Measurements from ENCODE around the gene LSG1. TPM values are rescaled to one million over a fixed set of nuclear protein-coding genes. Genes with fewer than 3 reads are reported as not detected.
A peak's percentile ranks its signal among the peaks of the same experiment; 100 is the strongest.

LSG1 gene
- total and polyA plus RNA-seq, 2 donors from 2014 or later = 14.8 to 33.3 TPM

GRCh38 chr3:194621947-194622346, 50.0 kb downstream of the LSG1 start:
- TF ChIP-seq CTCF (IDR thresholded peaks at IDR 0.05; ENCODE audit: borderline replicate concordance, extremely low read depth, insufficient read depth) = no peak
- no peaks in the 10 kb centered on the region for H3K36me3 ChIP-seq (ENCODE audit: control insufficient read depth in 2 of 3, insufficient read depth in 3 of 3, low read length in 3 of 3)
- no peaks in the 10 kb centered on the region for H3K4me1 ChIP-seq (ENCODE audit: control insufficient read depth in 2 of 3, insufficient read depth in 2 of 3, low read depth in 1 of 3, low read length in 3 of 3)
- H3K9ac ChIP-seq (ENCODE audit: low read length in 3 of 3) = no peak overlapping the region
- intact Hi-C loops (cut with DNase I) = no loop called here
- H3K4me3 ChIP-seq (ENCODE audit: low read length in 3 of 3) = no peak overlapping the region
- no peaks in the 10 kb centered on the region for H3K9me3 ChIP-seq (ENCODE audit: control insufficient read depth in 2 of 3, insufficient read depth in 1 of 3, low read length in 3 of 3)
- no peak overlapping the region for H3K27ac ChIP-seq (ENCODE audit: low read depth in 2 of 2, low read length in 2 of 2)
- DNase-seq = peak in 1 of 5 donors; percentile 22
- no peaks in the 10 kb centered on the region for H3K27me3 ChIP-seq (ENCODE audit: control insufficient read depth, insufficient read depth, low read length)
- FAIRE-seq = no peak

GRCh38 chr3:194620196-194620595, 51.8 kb downstream of the LSG1 start:
- H3K4me3 ChIP-seq (ENCODE audit: low read length in 3 of 3) = no peak overlapping the region
- intact Hi-C loops (cut with DNase I) = no loop called here
- TF ChIP-seq CTCF (IDR thresholded peaks at IDR 0.05; ENCODE audit: borderline replicate concordance, extremely low read depth, insufficient read depth) = no peak
- no peaks in the 10 kb centered on the region for H3K4me1 ChIP-seq (ENCODE audit: control insufficient read depth in 2 of 3, insufficient read depth in 2 of 3, low read depth in 1 of 3, low read length in 3 of 3)
- no peaks in the 10 kb centered on the region for H3K27me3 ChIP-seq (ENCODE audit: control insufficient read depth, insufficient read depth, low read length)
- no peaks in the 10 kb centered on the region for H3K36me3 ChIP-seq (ENCODE audit: control insufficient read depth in 2 of 3, insufficient read depth in 3 of 3, low read length in 3 of 3)
- DNase-seq (no peak), FAIRE-seq (no peak)
- no peaks in the 10 kb centered on the region for H3K9me3 ChIP-seq (ENCODE audit: control insufficient read depth in 2 of 3, insufficient read depth in 1 of 3, low read length in 3 of 3)
- no peak overlapping the region for H3K9ac ChIP-seq (ENCODE audit: low read length in 3 of 3)
- no peak overlapping the region for H3K27ac ChIP-seq (ENCODE audit: low read depth in 2 of 2, low read length in 2 of 2)

- no peak for TF ChIP-seq CTCF (IDR thresholded peaks at IDR 0.05; ENCODE audit: borderline replicate concordance, extremely low read depth, insufficient read depth)
- FAIRE-seq = no peak
Observed at GRCh38 chr3:194619741-194620140, 52.2 kb downstream of the LSG1 start.

More at GRCh38 chr3:194619741-194620140, 52.2 kb downstream of the LSG1 start:
- Histone ChIP-seq H3K9me3 (ENCODE audit: control insufficient read depth in 2 of 3, insufficient read depth in 1 of 3, low read length in 3 of 3) (no peaks in the 10 kb centered on the region), H3K36me3 (ENCODE audit: control insufficient read depth in 2 of 3, insufficient read depth in 3 of 3, low read length in 3 of 3) (no peaks in the 10 kb centered on the region), H3K4me1 (ENCODE audit: control insufficient read depth in 2 of 3, insufficient read depth in 2 of 3, low read depth in 1 of 3, low read length in 3 of 3) (no peaks in the 10 kb centered on the region), H3K9ac (ENCODE audit: low read length in 3 of 3) (no peak overlapping the region), H3K4me3 (ENCODE audit: low read length in 3 of 3) (no peak overlapping the region), H3K27ac (ENCODE audit: low read depth in 2 of 2, low read length in 2 of 2) (no peak overlapping the region), H3K27me3 (ENCODE audit: control insufficient read depth, insufficient read depth, low read length) (no peaks in the 10 kb centered on the region)
- DNase-seq = peak in 1 of 5 donors; percentile 23
- intact Hi-C loops (cut with DNase I) = no loop called here

All from kidney (tissue), 14 donors.